Activated T-cell treated with anti-CD3 and anti-CD28 coated beads, Interleukin-2, amount 50 U/mL, for 48 hours (primary cell): ENCODE results near the gene SIGLEC1.

Experiments
- DNase-seq, 2 experiments: peaks; one replicate each; pipeline ENCODE4 v3.0.0-alpha.2; 2020

SIGLEC1 gene

DNA sequence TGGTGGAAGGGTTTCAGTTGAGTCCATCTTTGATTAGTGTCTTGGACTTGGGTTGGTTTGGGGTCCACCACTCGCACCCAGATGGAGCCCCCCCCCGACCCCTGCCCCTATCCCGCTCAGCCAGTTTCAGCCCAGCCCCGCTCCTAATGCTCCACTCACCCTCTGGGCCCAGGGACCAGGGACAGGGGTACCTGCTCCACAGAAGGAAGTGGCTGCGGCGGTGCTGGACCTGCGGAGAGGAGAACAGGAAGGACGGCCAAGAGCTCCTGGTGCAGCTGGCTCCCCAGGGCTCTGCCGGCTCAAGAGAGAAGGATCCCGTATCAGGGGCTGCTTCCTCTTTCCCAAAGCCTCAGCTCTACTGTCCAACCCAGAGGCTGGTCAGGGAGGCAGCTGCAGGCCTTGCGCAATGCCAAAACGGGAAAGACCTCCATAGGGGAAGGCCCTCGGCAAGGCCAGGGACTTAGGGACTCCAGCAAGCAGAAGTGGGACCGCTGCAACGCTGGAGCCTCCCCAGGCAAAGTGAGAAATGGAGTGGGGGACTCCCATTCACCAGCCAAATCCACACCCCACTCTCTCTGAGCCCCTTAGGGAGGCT lies at the start of gene SIGLEC1:
Gene SIGLEC1 (minus strand): TSS at position 322 of the 595 bp plus-strand sequence. CDS start 5,472 bp downstream, outside the sequence.
- no peak for DNase-seq

DNA sequence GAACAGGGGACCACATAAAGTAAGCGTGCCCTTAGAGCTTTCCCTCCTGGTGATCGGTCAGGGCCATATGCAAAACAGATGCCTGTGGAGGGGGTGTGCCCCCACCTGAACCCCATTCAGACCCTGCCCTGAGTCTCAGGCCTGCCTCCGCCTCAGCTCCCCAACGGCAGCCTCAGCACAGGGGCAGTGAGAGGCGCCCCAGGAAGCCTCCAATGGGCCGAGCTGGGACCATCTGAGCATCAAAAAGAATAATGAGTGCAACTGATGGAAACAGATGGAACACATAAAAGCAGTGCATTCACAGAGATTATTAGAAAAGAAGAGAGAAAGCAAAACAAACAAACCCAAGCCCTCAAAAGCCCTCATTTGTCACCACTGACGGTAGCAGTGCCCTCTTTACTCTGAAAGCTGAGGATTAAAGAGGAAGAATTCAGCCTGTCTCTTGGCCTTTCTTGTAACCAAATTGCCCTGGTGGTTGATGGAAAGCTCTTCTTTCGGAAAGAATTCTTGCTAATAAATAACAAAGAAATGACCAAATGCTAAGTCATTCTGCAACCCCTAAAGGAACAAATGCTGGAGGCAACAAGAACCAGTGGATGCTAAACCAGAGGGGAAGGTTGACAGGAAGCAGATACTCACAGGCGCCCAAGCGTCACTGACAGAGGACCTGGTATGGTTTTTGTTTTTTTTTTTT lies 48.4 kb upstream of the SIGLEC1 start:
- DNase-seq: no peak

DNA sequence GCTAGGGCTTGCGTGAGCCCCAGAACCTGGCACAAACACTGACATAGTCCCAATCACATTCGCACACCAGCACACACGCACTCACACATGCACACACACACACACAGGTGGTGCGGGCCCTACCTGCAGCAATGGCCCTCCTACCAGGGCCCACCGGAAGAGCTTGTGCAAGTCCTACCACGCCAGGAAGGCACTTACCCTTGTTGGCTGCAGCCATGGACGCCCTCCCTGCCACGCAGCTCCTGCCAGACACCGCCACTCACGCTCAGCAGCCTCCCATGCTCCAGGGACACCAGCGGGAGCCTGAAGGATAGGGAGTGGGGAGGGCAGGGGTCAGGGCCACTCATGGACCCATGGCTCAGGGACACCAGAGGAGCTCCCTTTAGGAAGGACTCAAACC lies 47.5 kb upstream of the SIGLEC1 start:
- DNase-seq: no peak

DNA sequence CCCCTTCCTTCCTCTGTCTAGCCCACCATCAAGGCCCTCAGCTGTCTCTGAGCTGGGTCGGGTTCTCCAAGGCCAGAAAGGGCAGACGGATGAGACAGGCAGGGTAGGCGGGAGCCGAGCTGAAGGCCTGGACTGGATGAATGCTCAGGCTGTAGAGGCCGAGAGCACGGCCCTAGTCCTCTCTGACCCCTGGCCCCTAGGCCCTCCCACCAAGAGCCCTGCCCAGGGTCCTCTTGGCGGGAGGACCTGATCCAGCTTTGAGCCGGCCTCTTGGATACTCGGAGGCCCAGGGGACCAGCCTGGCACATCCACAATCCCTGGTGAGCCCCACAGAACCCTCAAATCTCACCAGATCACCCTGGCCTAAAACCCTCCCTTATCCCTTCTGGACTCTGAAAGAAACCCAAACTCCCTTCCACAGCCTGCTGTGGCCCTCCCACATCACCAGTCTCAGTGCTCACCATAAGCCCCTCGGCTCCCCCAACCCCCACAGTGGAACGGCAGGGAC lies 47.0 kb upstream of the SIGLEC1 start:
- DNase-seq: no peak

DNA sequence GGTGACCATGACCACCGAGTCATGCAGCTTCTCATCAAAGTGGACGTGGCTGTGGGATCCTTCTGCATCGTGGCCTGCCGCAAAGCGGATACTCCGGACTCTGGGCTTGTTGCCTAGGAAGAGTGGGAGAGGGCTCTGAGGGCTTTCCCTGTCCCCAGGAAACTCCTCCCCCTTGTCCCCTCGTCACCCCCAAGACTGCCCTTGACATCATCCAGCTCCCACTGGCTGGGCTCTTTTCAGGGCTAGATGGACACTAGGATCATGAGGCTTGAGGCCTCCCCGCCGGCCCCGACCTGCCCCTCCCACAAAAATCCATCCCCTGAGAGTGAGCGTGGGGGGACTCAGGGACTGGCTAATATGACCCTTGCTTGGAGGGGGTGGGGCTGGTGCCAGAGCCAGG lies 46.2 kb upstream of the SIGLEC1 start:
- DNase-seq: no peak

- no peak for DNase-seq
Observed at GRCh38 chr20:3757268-3757667, 44.9 kb upstream of the SIGLEC1 start.

GRCh38 chr20:3755814-3756480 lies 43.5 kb upstream of the SIGLEC1 start:
- DNase-seq: no peak

DNA sequence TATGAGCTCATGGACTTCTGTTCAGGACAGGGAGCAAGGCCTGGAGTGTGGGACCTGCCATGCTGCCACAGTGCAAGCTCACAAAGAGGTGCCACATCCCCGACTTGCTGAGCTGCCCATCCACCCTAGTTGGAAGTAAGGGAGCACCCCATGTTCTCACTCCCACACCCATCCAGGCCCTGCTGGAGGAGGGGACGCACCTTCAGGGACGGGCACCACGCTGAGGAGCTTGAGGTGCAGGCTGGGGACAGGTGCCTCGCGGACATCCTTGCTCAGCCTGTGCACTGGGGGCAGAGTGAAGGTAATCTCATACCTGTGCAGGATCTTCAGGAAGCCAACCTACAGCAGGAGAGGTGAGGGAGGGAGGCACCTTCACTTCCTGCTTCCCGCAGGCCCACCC lies 42.9 kb upstream of the SIGLEC1 start:
- no peak for DNase-seq

GRCh38 chr20:3754276-3754630 lies 41.9 kb upstream of the SIGLEC1 start:
- no peak for DNase-seq

DNA sequence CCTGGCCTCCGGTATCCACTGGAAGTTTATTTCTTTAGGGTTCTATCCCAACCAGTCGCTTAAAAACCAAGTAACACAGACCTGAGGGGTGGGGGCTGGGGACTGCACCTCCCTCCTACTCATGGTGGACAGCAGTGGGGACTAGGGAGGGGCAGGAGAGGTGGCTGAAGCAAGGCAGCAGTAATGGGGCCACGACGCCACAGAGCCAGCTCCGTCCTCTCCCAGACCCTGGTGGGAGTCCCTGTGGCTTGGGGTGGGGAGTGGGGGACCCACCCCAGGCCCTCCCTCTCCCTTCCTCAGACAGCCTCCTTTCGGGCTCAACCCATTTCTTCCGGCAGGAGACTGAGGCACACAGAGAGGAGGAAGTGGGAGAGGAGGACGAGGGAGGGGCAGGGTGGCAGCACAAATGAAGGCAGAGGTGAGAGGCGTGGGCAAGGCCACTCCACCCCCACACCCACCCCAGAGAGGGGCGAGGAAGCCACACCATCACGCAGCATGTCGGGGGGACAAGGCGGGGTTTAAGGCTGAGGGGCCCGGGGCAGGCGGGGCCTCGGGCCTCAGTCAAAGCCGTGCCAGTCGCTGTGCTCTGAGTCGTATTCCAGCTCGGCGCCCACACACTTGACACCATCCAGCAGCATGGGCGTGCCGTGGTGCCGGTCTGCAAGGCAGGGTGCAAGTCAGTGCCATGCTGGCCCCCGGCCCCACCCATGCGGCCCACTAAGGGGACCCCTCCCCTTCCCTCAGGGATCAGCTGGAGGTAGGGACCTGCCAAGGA lies 41.3 kb upstream of the SIGLEC1 start:
- no peak for DNase-seq

DNA sequence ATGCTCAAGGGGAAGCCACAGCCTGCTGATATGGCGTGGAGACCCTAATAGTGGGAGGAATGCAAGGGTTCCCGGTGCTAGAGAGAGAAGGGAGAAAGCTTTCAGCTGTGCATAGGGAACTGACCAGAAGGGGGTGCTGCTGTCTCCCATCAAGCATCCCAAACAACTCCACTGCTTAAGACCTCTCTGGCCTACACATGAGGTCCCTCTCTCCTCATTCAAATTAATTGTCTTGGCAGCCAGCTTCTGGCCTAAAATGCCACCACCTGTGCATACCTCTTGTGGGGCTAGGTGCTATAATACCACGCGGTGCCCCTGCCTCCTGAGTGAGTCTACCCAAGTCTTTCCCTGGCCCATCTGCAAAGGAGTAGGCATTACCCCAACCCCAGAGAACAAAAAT lies 40.7 kb upstream of the SIGLEC1 start:
- peak; percentile 61 to 73 for DNase-seq

GRCh38 chr20:3752386-3752759 lies 40.0 kb upstream of the SIGLEC1 start:
- no peak for DNase-seq

DNA sequence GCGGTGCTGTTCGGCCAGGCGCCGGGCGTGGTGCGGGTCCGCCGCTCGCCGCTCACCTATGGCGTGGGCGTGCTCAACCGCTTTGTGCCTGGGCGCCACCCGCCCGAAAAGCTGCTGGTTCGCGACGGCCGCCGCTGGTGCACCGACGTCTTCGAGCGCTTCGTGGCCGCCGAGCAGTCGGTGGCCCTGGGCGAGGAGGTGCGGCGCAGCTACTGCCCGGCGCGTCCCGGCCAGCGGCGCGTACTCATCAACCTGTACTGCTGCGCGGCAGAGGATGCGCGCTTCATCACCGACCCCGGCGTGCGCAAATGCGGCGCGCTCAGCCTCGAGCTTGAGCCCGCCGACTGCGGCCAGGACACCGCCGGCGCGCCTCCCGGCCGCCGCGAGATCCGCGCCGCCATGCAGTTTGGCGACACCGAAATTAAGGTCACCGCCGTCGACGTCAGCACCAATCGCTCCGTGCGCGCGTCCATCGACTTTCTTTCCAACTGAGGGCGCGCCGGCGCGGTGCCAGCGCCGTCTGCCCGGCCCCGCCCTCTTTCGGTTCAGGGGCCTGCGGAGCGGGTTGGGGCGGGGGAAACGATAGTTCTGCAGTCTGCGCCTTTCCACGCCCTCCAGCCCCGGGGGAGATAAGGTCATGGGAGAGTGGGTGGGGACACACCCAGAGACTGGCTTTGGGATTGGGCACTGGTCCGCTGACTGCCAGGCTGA lies 39.4 kb upstream of the SIGLEC1 start:
- peak; percentile 60 to 66 for DNase-seq

DNA sequence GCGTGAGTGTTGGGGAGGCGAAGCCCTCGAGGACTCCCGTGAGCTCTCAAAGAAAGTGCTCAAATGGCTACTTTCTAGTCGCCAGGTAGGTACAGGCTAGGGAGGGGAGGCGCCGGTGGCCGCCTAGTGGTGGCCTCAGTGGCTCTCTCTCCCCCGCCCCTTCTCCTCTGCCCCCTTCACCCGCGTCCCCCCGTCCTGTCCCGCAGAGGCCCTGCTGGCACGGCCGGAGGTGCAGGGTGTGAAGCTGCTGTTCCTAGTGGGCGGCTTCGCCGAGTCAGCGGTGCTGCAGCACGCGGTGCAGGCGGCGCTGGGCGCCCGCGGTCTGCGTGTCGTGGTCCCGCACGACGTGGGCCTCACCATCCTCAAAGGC lies 38.9 kb upstream of the SIGLEC1 start:
- DNase-seq: no peak

DNA sequence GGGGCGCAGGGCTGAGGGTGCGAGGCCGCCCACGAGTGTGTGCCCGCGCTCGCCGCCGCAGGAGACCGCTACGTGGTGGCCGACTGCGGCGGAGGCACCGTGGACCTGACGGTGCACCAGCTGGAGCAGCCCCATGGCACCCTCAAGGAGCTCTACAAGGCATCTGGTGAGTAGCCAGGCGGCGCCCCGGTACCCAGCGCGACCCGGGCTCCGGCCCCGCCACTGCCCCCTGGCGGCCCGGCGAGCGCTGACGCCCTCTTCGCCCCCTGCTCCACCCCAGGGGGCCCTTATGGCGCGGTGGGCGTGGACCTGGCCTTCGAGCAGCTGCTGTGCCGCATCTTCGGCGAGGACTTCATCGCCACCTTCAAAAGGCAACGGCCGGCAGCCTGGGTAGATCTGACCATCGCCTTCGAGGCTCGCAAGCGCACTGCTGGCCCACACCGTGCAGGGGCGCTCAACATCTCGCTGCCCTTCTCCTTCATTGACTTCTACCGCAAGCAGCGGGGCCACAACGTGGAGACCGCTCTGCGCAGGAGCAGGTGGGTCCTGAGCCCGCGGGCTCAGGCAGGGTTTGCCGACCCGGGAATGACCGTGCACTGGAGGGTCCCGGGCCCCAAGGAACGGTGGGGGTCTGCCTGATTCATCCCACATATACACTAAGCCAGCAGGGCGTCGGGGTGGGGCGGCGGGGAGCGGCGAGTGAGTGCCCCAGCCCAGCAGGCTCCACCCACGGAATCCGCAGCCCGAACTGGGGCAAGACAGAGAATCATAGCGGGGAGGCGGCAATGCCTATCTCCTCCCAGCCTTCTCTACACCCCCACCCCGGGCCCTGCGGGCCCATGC lies 37.5 kb upstream of the SIGLEC1 start:
- peak; percentile 54 to 69 for DNase-seq

GRCh38 chr20:3749087-3749688 lies 36.8 kb upstream of the SIGLEC1 start:
- no peak for DNase-seq

- DNase-seq: no peak
Observed at GRCh38 chr20:3748073-3748472, 35.7 kb upstream of the SIGLEC1 start.

GRCh38 chr20:3747471-3747870 lies 35.1 kb upstream of the SIGLEC1 start:
- no peak for DNase-seq

DNA sequence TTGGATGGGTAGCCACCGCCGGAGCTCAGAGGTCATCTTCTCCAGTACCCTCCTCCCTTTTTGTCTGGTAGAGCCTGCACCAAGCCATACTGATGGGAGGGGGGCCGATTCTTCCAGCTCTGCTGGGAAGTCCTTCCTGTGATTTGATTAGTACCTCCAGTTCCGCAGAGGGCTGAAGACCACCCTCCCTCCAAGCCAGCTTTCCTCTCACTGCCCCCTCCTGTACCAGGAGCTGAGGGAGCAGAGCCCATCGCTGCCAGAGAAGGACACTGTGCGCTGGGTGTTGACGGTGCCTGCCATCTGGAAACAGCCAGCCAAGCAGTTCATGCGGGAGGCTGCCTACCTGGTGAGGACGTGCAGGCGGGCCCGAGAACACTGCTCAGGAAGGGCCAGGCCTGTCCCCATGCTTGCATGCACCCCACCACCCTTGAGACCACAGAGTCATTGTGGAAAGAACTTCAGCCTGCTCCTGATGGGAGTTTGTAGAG lies 33.3 kb upstream of the SIGLEC1 start:
- DNase-seq: no peak

DNA sequence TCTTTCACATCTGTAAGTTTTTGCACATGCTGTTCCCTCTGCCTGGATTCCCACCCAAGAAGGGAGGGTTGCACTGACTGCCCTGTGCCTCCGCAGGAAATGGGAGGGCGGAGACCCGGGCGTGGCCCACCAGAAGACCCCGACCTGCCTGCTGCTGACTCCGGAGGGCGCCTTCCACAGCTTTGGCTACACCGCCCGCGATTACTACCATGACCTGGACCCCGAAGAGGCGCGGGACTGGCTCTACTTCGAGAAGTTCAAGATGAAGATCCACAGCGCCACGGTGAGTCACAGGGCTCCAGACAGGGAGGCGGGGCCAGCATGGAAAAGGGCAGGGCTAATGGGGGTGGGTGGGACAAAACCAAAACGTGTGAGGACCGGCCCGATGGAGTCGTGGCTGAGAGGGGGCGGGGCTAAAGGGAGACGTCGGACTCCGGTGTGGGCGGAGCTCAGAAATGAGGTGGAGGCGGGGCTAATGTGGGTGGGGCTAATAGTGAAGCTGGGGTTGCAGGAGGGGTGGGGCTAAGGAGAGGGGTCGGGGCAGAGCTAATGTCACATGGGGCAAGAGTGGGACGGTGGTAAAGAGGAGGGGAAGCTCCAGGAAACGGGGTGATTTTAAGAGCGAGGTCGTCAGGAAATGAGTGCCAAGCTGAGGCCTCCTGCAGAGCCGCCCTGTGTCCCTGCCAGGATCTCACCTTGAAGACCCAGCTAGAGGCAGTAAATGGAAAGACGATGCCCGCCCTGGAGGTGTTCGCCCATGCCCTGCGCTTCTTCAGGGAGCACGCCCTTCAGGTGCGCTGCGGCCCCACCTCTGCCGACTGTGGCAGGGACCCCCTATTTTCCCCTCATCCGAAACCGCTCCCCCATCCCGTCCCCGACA lies 32.6 kb upstream of the SIGLEC1 start:
- peak; percentile 78 to 79 for DNase-seq
